Activated T-cell treated with anti-CD3 and anti-CD28 coated beads, Interleukin-2, amount 50 U/mL, for 48 hours (primary cell): Measurements from ENCODE around the gene ADAP2.
"Not testable (repeated sequence)": the region's sequence is repeated elsewhere in the genome, so short reads cannot be mapped to it uniquely, and the experiment has no call there.

Source experiments
- DNase-seq, 2 experiments: peaks; one replicate each; pipeline ENCODE4 v3.0.0-alpha.2; 2020

The ADAP2 gene

GRCh38 chr17:30921544-30922196, at the start of gene ADAP2:
Gene ADAP2 (plus strand): TSS chr17:30921945. CDS start chr17:30922015, 70 bp downstream.
- DNase-seq: peak in 1 of 2 experiments; percentile 17

GRCh38 chr17:30886187-30886586, 35.6 kb upstream of the ADAP2 start:
- DNase-seq: no peak

GRCh38 chr17:30894236-30894635, 27.5 kb upstream of the ADAP2 start:
- DNase-seq: no peak

GRCh38 chr17:30897311-30897710, 24.4 kb upstream of the ADAP2 start:
- DNase-seq: no peak

- no peak for DNase-seq
Observed at GRCh38 chr17:30905742-30906100, 16.0 kb upstream of the ADAP2 start.

- DNase-seq: peak; percentile 97
Observed at GRCh38 chr17:30906101-30906911, 15.4 kb upstream of the ADAP2 start, which contains the start of gene TEFM. Gene TEFM (minus strand): TSS chr17:30906238. CDS start chr17:30906198, 40 bp downstream.

GRCh38 chr17:30908717-30909420, 12.9 kb upstream of the ADAP2 start:
- DNase-seq: no peak

- DNase-seq: not testable (repeated sequence)
Observed at GRCh38 chr17:30910151-30910550, 11.6 kb upstream of the ADAP2 start.

GRCh38 chr17:30913955-30914354, 7.8 kb upstream of the ADAP2 start:
- DNase-seq: no peak

GRCh38 chr17:30915833-30916611, 5.7 kb upstream of the ADAP2 start:
- DNase-seq: no peak

GRCh38 chr17:30917050-30917449, 4.7 kb upstream of the ADAP2 start:
- DNase-seq: no peak

- no peak for DNase-seq
Observed at GRCh38 chr17:30920282-30920681, 1.5 kb upstream of the ADAP2 start.

GRCh38 chr17:30920683-30921543, 832 bp upstream of the ADAP2 start:
- no peak for DNase-seq

- DNase-seq: peak; percentile 23 to 24
Observed at GRCh38 chr17:30922235-30923030, 688 bp downstream of the ADAP2 start.

- DNase-seq: no peak
Observed at GRCh38 chr17:30924341-30924740, 2.6 kb downstream of the ADAP2 start.

- no peak for DNase-seq
Observed at GRCh38 chr17:30926516-30926915, 4.8 kb downstream of the ADAP2 start.

GRCh38 chr17:30927756-30928155, 6.0 kb downstream of the ADAP2 start:
- DNase-seq: no peak

- no peak for DNase-seq
Observed at GRCh38 chr17:30928584-30928983, 6.8 kb downstream of the ADAP2 start.

GRCh38 chr17:30929081-30929633, 7.4 kb downstream of the ADAP2 start:
- DNase-seq: no peak

GRCh38 chr17:30929861-30930260, 8.1 kb downstream of the ADAP2 start:
- DNase-seq: not testable (repeated sequence)

GRCh38 chr17:30930495-30930894, 8.8 kb downstream of the ADAP2 start:
- DNase-seq: no peak
